ENCODE data around the gene TTC23.

DNA sequence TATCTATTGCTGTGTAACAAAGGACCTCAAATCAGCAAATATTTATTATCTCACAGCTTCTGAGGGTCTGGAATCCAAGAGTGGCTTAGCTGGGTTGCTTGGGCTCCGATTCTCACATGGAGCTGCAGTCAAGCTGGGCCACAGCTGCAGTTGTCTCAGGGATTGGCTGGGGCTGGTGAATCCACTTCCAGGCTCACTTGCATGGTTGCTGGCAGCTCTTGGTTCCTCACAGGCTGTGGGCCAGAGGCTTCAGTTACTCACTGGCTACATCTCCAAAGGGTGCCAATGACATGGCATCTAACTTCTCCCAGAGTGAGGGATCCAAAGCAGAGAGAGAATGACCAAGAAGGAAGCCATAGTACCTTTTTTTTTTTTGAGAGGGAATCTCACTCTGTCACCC, 158.4 kb downstream of the TTC23 start:
- TF ChIP-seq, protein P1, sequence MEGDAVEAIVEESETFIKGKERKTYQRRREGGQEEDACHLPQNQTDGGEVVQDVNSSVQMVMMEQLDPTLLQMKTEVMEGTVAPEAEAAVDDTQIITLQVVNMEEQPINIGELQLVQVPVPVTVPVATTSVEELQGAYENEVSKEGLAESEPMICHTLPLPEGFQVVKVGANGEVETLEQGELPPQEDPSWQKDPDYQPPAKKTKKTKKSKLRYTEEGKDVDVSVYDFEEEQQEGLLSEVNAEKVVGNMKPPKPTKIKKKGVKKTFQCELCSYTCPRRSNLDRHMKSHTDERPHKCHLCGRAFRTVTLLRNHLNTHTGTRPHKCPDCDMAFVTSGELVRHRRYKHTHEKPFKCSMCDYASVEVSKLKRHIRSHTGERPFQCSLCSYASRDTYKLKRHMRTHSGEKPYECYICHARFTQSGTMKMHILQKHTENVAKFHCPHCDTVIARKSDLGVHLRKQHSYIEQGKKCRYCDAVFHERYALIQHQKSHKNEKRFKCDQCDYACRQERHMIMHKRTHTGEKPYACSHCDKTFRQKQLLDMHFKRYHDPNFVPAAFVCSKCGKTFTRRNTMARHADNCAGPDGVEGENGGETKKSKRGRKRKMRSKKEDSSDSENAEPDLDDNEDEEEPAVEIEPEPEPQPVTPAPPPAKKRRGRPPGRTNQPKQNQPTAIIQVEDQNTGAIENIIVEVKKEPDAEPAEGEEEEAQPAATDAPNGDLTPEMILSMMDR (IDR thresholded peaks at IDR 0.05), result no peak
- no peak for TF ChIP-seq POLR2A (IDR thresholded peaks at IDR 0.05)

All from esophagus squamous epithelium (tissue), 4 donors.